ENCODE results near the gene NFIX. TPM values are rescaled to one million over a fixed set of nuclear protein-coding genes. Genes with fewer than 3 reads are reported as not detected.

Gene NFIX
- total RNA-seq, 1 donor from 2014 or later, result 5.8 TPM

DNA sequence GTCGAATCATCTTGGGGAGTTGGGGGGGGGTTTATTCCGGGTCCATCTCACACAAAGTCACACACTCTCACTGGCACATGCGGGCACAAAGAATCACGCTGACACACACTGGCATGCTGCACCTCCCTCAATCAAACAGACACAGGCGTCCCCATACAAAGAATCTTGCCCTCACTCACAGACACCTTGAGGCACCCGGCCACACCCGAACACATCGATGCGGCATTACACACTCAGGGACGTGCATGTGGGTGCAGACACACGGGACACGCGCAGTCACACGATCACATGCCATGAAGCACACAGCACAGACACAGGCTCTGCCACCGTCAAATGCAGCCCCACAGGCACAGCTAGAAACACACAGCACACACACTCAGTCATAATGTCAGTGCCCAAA, 7.8 kb downstream of the NFIX start:
- DNase-seq (ENCODE audit: low read depth), result no peak
- H3K36me3 ChIP-seq (ENCODE audit: control insufficient read depth, insufficient read depth, low read length), result no peaks in the 10 kb centered on the region
- no peaks in the 10 kb centered on the region for H3K27me3 ChIP-seq (ENCODE audit: control insufficient read depth, insufficient read depth, low read length)
- TF ChIP-seq, protein P1, sequence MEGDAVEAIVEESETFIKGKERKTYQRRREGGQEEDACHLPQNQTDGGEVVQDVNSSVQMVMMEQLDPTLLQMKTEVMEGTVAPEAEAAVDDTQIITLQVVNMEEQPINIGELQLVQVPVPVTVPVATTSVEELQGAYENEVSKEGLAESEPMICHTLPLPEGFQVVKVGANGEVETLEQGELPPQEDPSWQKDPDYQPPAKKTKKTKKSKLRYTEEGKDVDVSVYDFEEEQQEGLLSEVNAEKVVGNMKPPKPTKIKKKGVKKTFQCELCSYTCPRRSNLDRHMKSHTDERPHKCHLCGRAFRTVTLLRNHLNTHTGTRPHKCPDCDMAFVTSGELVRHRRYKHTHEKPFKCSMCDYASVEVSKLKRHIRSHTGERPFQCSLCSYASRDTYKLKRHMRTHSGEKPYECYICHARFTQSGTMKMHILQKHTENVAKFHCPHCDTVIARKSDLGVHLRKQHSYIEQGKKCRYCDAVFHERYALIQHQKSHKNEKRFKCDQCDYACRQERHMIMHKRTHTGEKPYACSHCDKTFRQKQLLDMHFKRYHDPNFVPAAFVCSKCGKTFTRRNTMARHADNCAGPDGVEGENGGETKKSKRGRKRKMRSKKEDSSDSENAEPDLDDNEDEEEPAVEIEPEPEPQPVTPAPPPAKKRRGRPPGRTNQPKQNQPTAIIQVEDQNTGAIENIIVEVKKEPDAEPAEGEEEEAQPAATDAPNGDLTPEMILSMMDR (IDR thresholded peaks at IDR 0.05; ENCODE audit: insufficient read depth, low read length, severe bottlenecking), result no peak
- no peak overlapping the region for H3K4me3 ChIP-seq (ENCODE audit: low read depth, low read length)
- peak; percentile 92 for FAIRE-seq

DNA sequence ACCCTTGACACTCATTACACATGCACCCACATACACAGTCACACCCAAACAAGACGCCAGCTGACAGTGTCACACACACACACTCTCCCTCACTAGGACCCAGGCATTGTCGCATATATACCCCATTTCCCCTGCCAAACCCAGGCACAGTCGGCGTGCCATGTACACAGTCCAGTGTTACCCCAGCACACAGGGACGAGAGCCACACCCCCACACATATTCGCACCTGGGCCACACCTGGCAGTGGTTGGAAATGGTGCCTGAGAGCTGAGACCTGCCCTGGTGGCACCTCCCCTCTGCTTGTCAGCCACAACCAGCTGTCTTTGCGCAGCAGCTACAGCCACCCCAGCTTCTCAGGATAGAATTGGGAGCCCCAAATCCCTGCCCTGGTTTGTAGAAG, 9.0 kb downstream of the NFIX start:
- Histone ChIP-seq H3K36me3 (ENCODE audit: control insufficient read depth, insufficient read depth, low read length) (no peaks in the 10 kb centered on the region), H3K4me3 (ENCODE audit: low read depth, low read length) (no peak overlapping the region), H3K27me3 (ENCODE audit: control insufficient read depth, insufficient read depth, low read length) (no peaks in the 10 kb centered on the region)
- DNase-seq (ENCODE audit: low read depth), result no peak
- TF ChIP-seq, protein P1 (IDR thresholded peaks at IDR 0.05; ENCODE audit: insufficient read depth, low read length, severe bottlenecking), result no peak
- peak; percentile 94 for FAIRE-seq

DNA sequence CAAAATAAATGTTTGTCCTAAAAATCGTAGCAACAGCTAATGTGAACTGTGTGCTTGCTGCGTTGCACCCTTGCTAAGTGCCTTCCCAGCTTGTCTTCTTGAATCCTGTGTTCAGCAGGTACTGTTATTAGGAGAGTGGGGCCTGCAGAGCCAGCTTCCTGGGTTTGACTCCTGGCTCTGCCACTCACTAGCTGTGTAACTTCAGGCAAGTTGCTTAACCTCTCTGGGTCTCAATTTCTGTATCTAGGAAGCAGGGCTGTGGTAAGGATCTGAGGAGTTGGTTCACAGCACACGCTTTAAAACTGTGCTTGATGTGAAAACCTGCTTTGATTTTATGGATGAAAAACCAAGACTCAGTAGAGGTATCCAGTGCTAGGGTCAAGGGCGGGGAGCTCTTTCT, 10.0 kb downstream of the NFIX start:
- TF ChIP-seq, protein P1 (IDR thresholded peaks at IDR 0.05; ENCODE audit: insufficient read depth, low read length, severe bottlenecking), result no peak
- Histone ChIP-seq H3K4me3 (ENCODE audit: low read depth, low read length) (no peak overlapping the region), H3K36me3 (ENCODE audit: control insufficient read depth, insufficient read depth, low read length) (no peaks in the 10 kb centered on the region), H3K27me3 (ENCODE audit: control insufficient read depth, insufficient read depth, low read length) (no peaks in the 10 kb centered on the region)
- no peak for DNase-seq (ENCODE audit: low read depth)
- FAIRE-seq, result no peak

DNA sequence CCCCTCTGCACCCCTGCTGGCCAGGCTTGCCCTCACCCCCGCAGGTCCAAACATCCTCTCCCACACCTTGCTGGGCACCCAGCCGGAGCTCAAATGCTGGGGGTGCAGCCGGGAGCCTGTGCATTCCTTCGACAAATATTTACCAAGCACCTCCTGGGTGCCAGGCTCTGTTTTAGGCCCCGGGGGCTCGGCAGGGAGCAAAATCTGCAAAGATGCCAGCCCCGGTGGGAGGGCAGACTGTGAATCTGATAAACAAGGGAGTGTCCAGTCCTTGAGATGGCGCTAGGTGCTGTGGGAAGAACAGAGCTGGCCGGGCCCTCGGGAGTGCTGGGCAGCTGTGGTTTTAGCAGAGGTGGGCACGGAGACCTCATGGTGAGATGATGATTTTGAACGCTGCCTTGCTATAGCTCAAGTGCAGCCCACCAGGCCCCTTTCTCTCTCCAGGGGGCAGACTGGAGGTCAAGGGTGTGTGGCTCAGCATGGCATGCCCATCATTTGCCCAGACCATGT, 10.6 kb downstream of the NFIX start:
- no peak overlapping the region for H3K4me3 ChIP-seq (ENCODE audit: low read depth, low read length)
- no peaks in the 10 kb centered on the region for H3K36me3 ChIP-seq (ENCODE audit: control insufficient read depth, insufficient read depth, low read length)
- DNase-seq (ENCODE audit: low read depth) (no peak), FAIRE-seq (no peak)
- peaks cover 2% of the 10 kb centered on the region for H3K27me3 ChIP-seq (ENCODE audit: control insufficient read depth, insufficient read depth, low read length)
- TF ChIP-seq, protein P1 (IDR thresholded peaks at IDR 0.05; ENCODE audit: insufficient read depth, low read length, severe bottlenecking), result no peak

DNA sequence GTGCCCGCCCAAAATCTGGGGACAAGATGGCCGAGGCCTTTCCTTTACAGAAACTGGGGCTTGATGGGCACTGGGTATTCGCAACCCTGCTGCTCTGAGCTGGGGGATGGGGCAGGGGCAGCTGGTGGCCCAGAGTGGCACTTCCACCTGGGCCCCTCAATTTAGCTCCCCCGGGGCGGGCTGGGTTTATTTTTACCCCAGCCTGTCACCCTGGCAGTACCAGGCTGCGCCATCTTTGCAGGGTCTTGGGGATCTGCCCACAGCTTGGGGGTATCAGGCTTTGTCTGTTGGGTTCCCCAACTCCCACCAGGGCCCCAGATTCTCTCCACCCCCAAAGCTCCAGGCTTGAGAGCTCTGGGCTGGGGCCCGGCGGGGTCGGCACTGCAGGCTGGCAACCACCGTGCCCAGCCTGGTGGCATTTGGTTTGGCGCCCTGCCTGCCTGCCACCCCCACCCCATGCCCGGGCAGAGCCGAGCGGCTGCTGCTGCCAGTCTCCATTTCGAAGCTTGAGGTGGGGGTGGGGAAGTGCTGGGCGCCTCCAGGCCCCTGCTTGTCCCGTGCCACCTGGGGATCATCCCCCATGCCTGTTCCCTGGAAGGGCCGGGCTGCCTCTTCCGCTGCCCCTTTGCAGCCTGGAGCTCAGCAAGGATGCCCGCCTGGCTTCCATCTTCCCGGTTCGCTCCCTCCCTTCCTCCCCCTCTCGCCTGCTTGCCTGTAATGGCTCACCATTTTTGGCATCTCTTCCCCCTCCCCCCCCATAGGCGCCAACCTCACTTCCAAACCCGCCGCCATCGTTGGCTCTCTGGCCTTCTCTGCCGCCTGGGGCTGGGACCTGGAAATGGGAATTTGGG, 11.4 kb downstream of the NFIX start:
- FAIRE-seq (no peak), DNase-seq (ENCODE audit: low read depth) (no peak)
- Histone ChIP-seq H3K27me3 (ENCODE audit: control insufficient read depth, insufficient read depth, low read length) (peaks cover 2% of the 10 kb centered on the region), H3K4me3 (ENCODE audit: low read depth, low read length) (no peak overlapping the region), H3K36me3 (ENCODE audit: control insufficient read depth, insufficient read depth, low read length) (no peaks in the 10 kb centered on the region)
- TF ChIP-seq, protein P1 (IDR thresholded peaks at IDR 0.05; ENCODE audit: insufficient read depth, low read length, severe bottlenecking), result no peak

Data from bronchial epithelial cell (primary cell).